ENCODE data around the gene ETNK1. TPM values are rescaled to one million over a fixed set of nuclear protein-coding genes. Genes with fewer than 3 reads are reported as not detected.

Gene ETNK1
- total RNA-seq, 1 donor from 2014 or later: 105 TPM

GRCh38 chr12:22634883-22635282 is 9.9 kb downstream of the ETNK1 start:
- DNase-seq (ENCODE audit: low spot score in 2 of 2, unreplicated experiment in 2 of 2): no peak
- no peaks in the 10 kb centered on the region for H3K27me3 Mint-ChIP-seq (ENCODE audit: low read depth)
- peaks cover 11% of the 10 kb centered on the region for H3K4me1 Mint-ChIP-seq
- no peaks in the 10 kb centered on the region for H3K9me3 Mint-ChIP-seq
- TF ChIP-seq CTCF (IDR thresholded peaks at IDR 0.05; ENCODE audit: unreplicated experiment): no peak
- H3K36me3 Mint-ChIP-seq: peaks cover 11% of the 10 kb centered on the region
- peak overlapping the region; percentile 56 for H3K27ac Mint-ChIP-seq
- no peak overlapping the region for H3K4me3 Mint-ChIP-seq

- Mint-ChIP-seq H3K36me3 (peaks cover 11% of the 10 kb centered on the region), H3K27me3 (ENCODE audit: low read depth) (no peaks in the 10 kb centered on the region), H3K9me3 (no peaks in the 10 kb centered on the region), H3K4me1 (peaks cover 11% of the 10 kb centered on the region), H3K27ac (peak overlapping the region; percentile 31), H3K4me3 (no peak overlapping the region)
- TF ChIP-seq CTCF (IDR thresholded peaks at IDR 0.05; ENCODE audit: unreplicated experiment): no peak
- DNase-seq (ENCODE audit: low spot score in 2 of 2, unreplicated experiment in 2 of 2): no peak
Measured at GRCh38 chr12:22635812-22636211, 10.8 kb downstream of the ETNK1 start.

- no peak for DNase-seq (ENCODE audit: low spot score in 2 of 2, unreplicated experiment in 2 of 2)
- peaks cover 3% of the 10 kb centered on the region for H3K4me1 Mint-ChIP-seq
- peaks cover 8% of the 10 kb centered on the region for H3K36me3 Mint-ChIP-seq
Measured at GRCh38 chr12:22640851-22641250, 15.9 kb downstream of the ETNK1 start.

GRCh38 chr12:22641353-22642053 is 16.5 kb downstream of the ETNK1 start:
- no peak for DNase-seq (ENCODE audit: low spot score in 2 of 2, unreplicated experiment in 2 of 2)
- no peak for TF ChIP-seq CTCF (IDR thresholded peaks at IDR 0.05; ENCODE audit: unreplicated experiment)
- H3K36me3 Mint-ChIP-seq: peaks cover 8% of the 10 kb centered on the region
- no peaks in the 10 kb centered on the region for H3K9me3 Mint-ChIP-seq
- no peaks in the 10 kb centered on the region for H3K4me1 Mint-ChIP-seq
- no peak overlapping the region for H3K4me3 Mint-ChIP-seq
- H3K27ac Mint-ChIP-seq: no peak overlapping the region
- H3K27me3 Mint-ChIP-seq (ENCODE audit: low read depth): no peaks in the 10 kb centered on the region

More at GRCh38 chr12:22640851-22641250, 15.9 kb downstream of the ETNK1 start:
- H3K9me3 Mint-ChIP-seq: no peaks in the 10 kb centered on the region
- TF ChIP-seq CTCF (IDR thresholded peaks at IDR 0.05; ENCODE audit: unreplicated experiment): no peak
- H3K27me3 Mint-ChIP-seq (ENCODE audit: low read depth): no peaks in the 10 kb centered on the region
- no peak overlapping the region for H3K27ac Mint-ChIP-seq
- H3K4me3 Mint-ChIP-seq: no peak overlapping the region

GRCh38 chr12:22648668-22649067 is 23.7 kb downstream of the ETNK1 start:
- DNase-seq (ENCODE audit: low spot score in 2 of 2, unreplicated experiment in 2 of 2): no peak
- peaks cover 42% of the 10 kb centered on the region for H3K36me3 Mint-ChIP-seq
- no peaks in the 10 kb centered on the region for H3K4me1 Mint-ChIP-seq
- no peak for TF ChIP-seq CTCF (IDR thresholded peaks at IDR 0.05; ENCODE audit: unreplicated experiment)
- no peak overlapping the region for H3K4me3 Mint-ChIP-seq
- H3K9me3 Mint-ChIP-seq: no peaks in the 10 kb centered on the region
- no peak overlapping the region for H3K27ac Mint-ChIP-seq
- no peaks in the 10 kb centered on the region for H3K27me3 Mint-ChIP-seq (ENCODE audit: low read depth)

All from mesothelial cell of epicardium (in vitro differentiated cells).